Posterior vena cava (tissue), 2 donors: Measurements from ENCODE around the gene WDR72. TPM values are rescaled to one million over a fixed set of nuclear protein-coding genes. Genes with fewer than 3 reads are reported as not detected.
A peak's percentile ranks its signal among the peaks of the same experiment; 100 is the strongest.

Experiments used
- DNase-seq: peaks from one replicate; pipeline ENCODE4 v3.0.0-alpha.2; 2020; ENCODE audit warnings: low spot score
- intact Hi-C, 2 donors: fragments of 100-400 bp; cut with DNase I; formaldehyde crosslinking; loops; one replicate each; pipeline versions ENCODE4 v1.14.1 to v1.14.2; 2022 to 2023
- total RNA-seq, 2 donors: library from RNA; stranded (reverse); fragmentation: NEBNext Ultra II Directional; extraction: Animal tissue kit (Norgen Biotek cat#: 25700); gene quantifications; one replicate each; pipeline ENCODE4 v1.2.1, GENCODE V29; 2021
- donor health status: DM: yes; HTN: yes; CAD: no.
- donor health status: DM: yes; HTN: yes; CAD: no.

The WDR72 gene
- total RNA-seq, 2 donors from 2014 or later: not detected

- intact Hi-C loops: no loop called here
These were observed 141.0 kb downstream of the WDR72 start for GRCh38 chr15:53618461-53618860.

GRCh38 chr15:53611145-53611920 is 148.1 kb downstream of the WDR72 start:
- no peak for DNase-seq
- intact Hi-C loops: no loop called here

More at GRCh38 chr15:53618461-53618860, 141.0 kb downstream of the WDR72 start:
- no peak for DNase-seq

GRCh38 chr15:53591041-53591440 is 168.4 kb downstream of the WDR72 start:
- intact Hi-C loops: no loop called here
- DNase-seq: no peak

GRCh38 chr15:53590380-53590779 is 169.1 kb downstream of the WDR72 start:
- intact Hi-C loops: no loop called here

GRCh38 chr15:53589520-53590057 is 169.9 kb downstream of the WDR72 start:
- no peak for DNase-seq
- intact Hi-C loops: no loop called here

More at GRCh38 chr15:53590380-53590779, 169.1 kb downstream of the WDR72 start:
- DNase-seq: no peak

GRCh38 chr15:53588773-53589172 is 170.7 kb downstream of the WDR72 start:
- intact Hi-C loops: no loop called here
- no peak for DNase-seq

GRCh38 chr15:53586799-53587198 is 172.7 kb downstream of the WDR72 start:
- peak; percentile 73 for DNase-seq
- intact Hi-C loops: no loop called here

GRCh38 chr15:53581513-53581912 is 177.9 kb downstream of the WDR72 start:
- no peak for DNase-seq
- intact Hi-C loops: no loop called here

- DNase-seq: no peak
- intact Hi-C loops: no loop called here
These were observed 179.1 kb downstream of the WDR72 start for GRCh38 chr15:53580366-53580765.

- intact Hi-C loops: no loop called here
- no peak for DNase-seq
These were observed 182.6 kb downstream of the WDR72 start for GRCh38 chr15:53576841-53577240.

GRCh38 chr15:53573091-53573490 is 186.4 kb downstream of the WDR72 start:
- DNase-seq: no peak

GRCh38 chr15:53569751-53570480 is 189.5 kb downstream of the WDR72 start:
- no peak for DNase-seq
- intact Hi-C loops: no loop called here

More at GRCh38 chr15:53573091-53573490, 186.4 kb downstream of the WDR72 start:
- intact Hi-C loops: no loop called here

- intact Hi-C loops: no loop called here
- DNase-seq: no peak
These were observed 192.6 kb downstream of the WDR72 start for GRCh38 chr15:53566912-53567311.

- intact Hi-C loops: no loop called here
- no peak for DNase-seq
These were observed 193.7 kb downstream of the WDR72 start for GRCh38 chr15:53565721-53566120.

GRCh38 chr15:53564647-53565046 is 194.8 kb downstream of the WDR72 start:
- intact Hi-C loops: no loop called here
- no peak for DNase-seq

GRCh38 chr15:53563627-53564026 is 195.8 kb downstream of the WDR72 start:
- no peak for DNase-seq
- intact Hi-C loops: no loop called here

- DNase-seq: no peak
- intact Hi-C loops: no loop called here
These were observed 199.8 kb downstream of the WDR72 start for GRCh38 chr15:53559364-53560277.

- DNase-seq: no peak
- intact Hi-C loops: no loop called here
These were observed 201.1 kb downstream of the WDR72 start for GRCh38 chr15:53558384-53558783.

- intact Hi-C loops: no loop called here
- no peak for DNase-seq
These were observed 204.2 kb downstream of the WDR72 start for GRCh38 chr15:53555226-53555625.
